CD4-positive, alpha-beta T cell treated with Interleukin-4 for 4 hours (primary cell): ENCODE results near the gene PCLO.
"Not testable (repeated sequence)": the region's sequence is repeated elsewhere in the genome, so short reads cannot be mapped to it uniquely, and the experiment has no call there.

ENCODE experiments used
- DNase-seq: peaks from one replicate; pipeline ENCODE4 v3.0.0-alpha.2; 2020

PCLO gene

GRCh38 chr7:83036130-83036529 lies 126.6 kb downstream of the PCLO start:
- no peak for DNase-seq

GRCh38 chr7:83032195-83032594 lies 130.5 kb downstream of the PCLO start:
- no peak for DNase-seq

GRCh38 chr7:83023817-83024665 lies 138.6 kb downstream of the PCLO start:
- not testable (repeated sequence) for DNase-seq

GRCh38 chr7:83021032-83021431 lies 141.7 kb downstream of the PCLO start:
- no peak for DNase-seq

GRCh38 chr7:83020161-83020560 lies 142.5 kb downstream of the PCLO start:
- DNase-seq, result no peak

GRCh38 chr7:83015916-83016315 lies 146.8 kb downstream of the PCLO start:
- DNase-seq, result no peak

- no peak for DNase-seq
Measured at GRCh38 chr7:83014546-83014945, 148.1 kb downstream of the PCLO start.

GRCh38 chr7:83011954-83012353 lies 150.7 kb downstream of the PCLO start:
- DNase-seq, result no peak

- DNase-seq, result no peak
Measured at GRCh38 chr7:83005410-83005809, 157.3 kb downstream of the PCLO start.

GRCh38 chr7:83001362-83002040 lies 161.2 kb downstream of the PCLO start:
- no peak for DNase-seq

- DNase-seq, result no peak
Measured at GRCh38 chr7:82998436-82998835, 164.2 kb downstream of the PCLO start.

GRCh38 chr7:82985144-82985802 lies 177.4 kb downstream of the PCLO start:
- DNase-seq, result no peak

- no peak for DNase-seq
Measured at GRCh38 chr7:82980130-82980788, 182.4 kb downstream of the PCLO start.

- DNase-seq, result no peak
Measured at GRCh38 chr7:82975811-82976468, 186.7 kb downstream of the PCLO start.

- no peak for DNase-seq
Measured at GRCh38 chr7:82972135-82972534, 190.5 kb downstream of the PCLO start.

- no peak for DNase-seq
Measured at GRCh38 chr7:82965088-82966036, 197.3 kb downstream of the PCLO start.

GRCh38 chr7:82964150-82964882 lies 198.4 kb downstream of the PCLO start:
- DNase-seq, result no peak

- no peak for DNase-seq
Measured at GRCh38 chr7:82961240-82961639, 201.4 kb downstream of the PCLO start.

GRCh38 chr7:82959528-82959927 lies 203.2 kb downstream of the PCLO start:
- no peak for DNase-seq

- DNase-seq, result no peak
Measured at GRCh38 chr7:82957521-82957920, 205.2 kb downstream of the PCLO start.
